ENCODE data around the gene TPCN2. TPM values are rescaled to one million over a fixed set of nuclear protein-coding genes. Genes with fewer than 3 reads are reported as not detected.

Gene TPCN2
- total and polyA plus RNA-seq, 5 experiments from 2014 or later: 3.8 to 27.2 (median 6.3) TPM

DNA sequence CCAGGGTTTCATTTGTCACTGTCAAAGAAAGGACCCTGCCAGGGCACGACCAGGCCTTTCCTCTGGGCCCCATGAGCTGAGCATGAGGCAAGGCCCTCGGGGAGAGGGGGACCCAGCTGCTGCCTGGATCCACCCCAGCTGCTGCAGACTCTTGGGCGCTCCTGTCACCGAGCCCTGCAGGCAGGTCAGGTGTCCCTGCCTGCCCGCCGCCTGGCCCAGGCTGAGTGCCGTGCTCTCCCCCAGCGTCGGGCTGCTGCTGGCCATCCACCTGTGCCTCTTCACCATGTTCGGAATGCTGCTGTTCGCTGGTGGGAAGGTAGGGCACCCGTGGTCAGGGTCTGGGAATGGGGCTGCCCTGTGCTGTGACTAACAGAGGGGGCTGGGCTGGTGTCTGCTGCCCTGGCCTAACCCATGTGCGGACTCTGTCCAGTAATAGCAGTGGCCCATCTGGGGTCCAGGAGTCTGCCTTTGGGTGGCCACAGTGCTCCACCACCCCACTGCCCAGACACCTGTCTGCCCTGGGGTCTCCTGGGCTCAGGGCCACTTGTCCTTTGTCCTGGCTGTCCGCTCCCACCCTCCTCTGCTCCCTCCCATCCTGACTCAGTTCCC lies 15.0 kb downstream of the TPCN2 start:
- DNase-seq: no peak
- POLR2A ChIA-PET: no interaction called here
- Mint-ChIP-seq H3K27me3 (no peaks in the 10 kb centered on the region), H3K9me3 (no peaks in the 10 kb centered on the region), H3K27ac (no peak overlapping the region), H3K4me3 (no peak overlapping the region), H3K36me3 (peaks cover 0 to 17% (median 0%) of the 10 kb centered on the region in 3 donors), H3K4me1 (peaks cover 2 to 12% (median 6%) of the 10 kb centered on the region in 4 donors)
- no peak for ATAC-seq

- POLR2A ChIA-PET: no interaction called here
- no peak for DNase-seq
- ATAC-seq: no peak
- Mint-ChIP-seq H3K9me3 (no peaks in the 10 kb centered on the region), H3K36me3 (peaks cover 0 to 17% (median 0%) of the 10 kb centered on the region in 3 donors), H3K27me3 (no peaks in the 10 kb centered on the region), H3K4me3 (no peak overlapping the region), H3K27ac (no peak overlapping the region), H3K4me1 (peaks cover 2 to 12% (median 6%) of the 10 kb centered on the region in 4 donors)
Measured at GRCh38 chr11:69064394-69064957, 15.7 kb downstream of the TPCN2 start.

- no peaks in the 10 kb centered on the region for H3K27me3 Mint-ChIP-seq
- DNase-seq (no peak), ATAC-seq (no peak)
- H3K36me3 Mint-ChIP-seq: peaks cover 0 to 23% (median under 1%) of the 10 kb centered on the region in 3 donors
- H3K4me3 Mint-ChIP-seq: no peak overlapping the region
- no peaks in the 10 kb centered on the region for H3K9me3 Mint-ChIP-seq
- H3K27ac Mint-ChIP-seq: no peak overlapping the region
- peaks cover 1 to 12% (median 4%) of the 10 kb centered on the region in 4 donors for H3K4me1 Mint-ChIP-seq
- POLR2A ChIA-PET: no interaction called here
Measured at GRCh38 chr11:69065147-69065710, 16.5 kb downstream of the TPCN2 start.

- H3K9me3 Mint-ChIP-seq: no peaks in the 10 kb centered on the region
- ATAC-seq: no peak
- H3K4me1 Mint-ChIP-seq: peaks cover 2 to 8% (median 5%) of the 10 kb centered on the region in 4 donors
- DNase-seq: no peak
- H3K27me3 Mint-ChIP-seq: no peaks in the 10 kb centered on the region
- no peak overlapping the region for H3K4me3 Mint-ChIP-seq
- POLR2A ChIA-PET: interaction anchor here (1.8 kb wide), 1 partner anchor 54 kb away, joined by 3 read pairs; the partner anchor contains the start of gene MRGPRF
- H3K36me3 Mint-ChIP-seq: peaks cover 0 to 31% (median 4%) of the 10 kb centered on the region in 3 donors
- H3K27ac Mint-ChIP-seq: no peak overlapping the region
Measured at GRCh38 chr11:69066122-69067112, 17.7 kb downstream of the TPCN2 start.

DNA sequence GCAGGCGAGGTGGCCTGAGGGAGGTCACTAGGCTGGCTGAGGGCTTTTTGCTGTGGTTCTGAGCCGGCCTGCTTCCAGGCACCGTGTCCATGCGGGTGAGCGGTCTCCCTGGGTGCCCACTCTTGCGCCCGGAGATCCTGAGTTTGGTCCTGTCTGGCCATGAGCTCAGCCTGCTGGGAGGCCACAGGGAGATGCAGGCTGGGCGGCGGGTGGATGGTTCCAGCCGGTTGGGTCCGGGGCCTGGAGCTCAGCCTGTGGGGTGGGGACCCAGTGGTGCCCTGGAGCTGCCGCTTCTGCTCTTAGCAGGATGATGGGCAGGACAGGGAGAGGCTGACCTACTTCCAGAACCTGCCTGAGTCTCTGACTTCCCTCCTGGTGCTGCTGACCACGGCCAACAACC lies 18.5 kb downstream of the TPCN2 start:
- POLR2A ChIA-PET: interaction anchor here (1.8 kb wide), 1 partner anchor 55 kb away, joined by 3 read pairs; the partner anchor contains the start of gene MRGPRF
- ATAC-seq (no peak), DNase-seq (no peak)
- H3K4me1 Mint-ChIP-seq: peaks cover 0 to 3% (median under 1%) of the 10 kb centered on the region in 4 donors
- H3K27ac Mint-ChIP-seq: peak overlapping the region in 1 of 10 donors; percentile 42
- H3K9me3 Mint-ChIP-seq: no peaks in the 10 kb centered on the region
- H3K27me3 Mint-ChIP-seq: no peaks in the 10 kb centered on the region
- peaks cover 0 to 33% (median 4%) of the 10 kb centered on the region in 3 donors for H3K36me3 Mint-ChIP-seq
- H3K4me3 Mint-ChIP-seq: no peak overlapping the region

- Mint-ChIP-seq H3K4me3 (no peak overlapping the region), H3K9me3 (no peaks in the 10 kb centered on the region), H3K27ac (no peak overlapping the region), H3K36me3 (peaks cover 0 to 34% (median 4%) of the 10 kb centered on the region in 3 donors), H3K4me1 (peaks cover 3 to 14% (median 10%) of the 10 kb centered on the region in 4 donors), H3K27me3 (no peaks in the 10 kb centered on the region)
- ATAC-seq (no peak), DNase-seq (no peak)
- POLR2A ChIA-PET: interaction anchor here (0.7 kb wide), 1 partner anchor 8 kb away, joined by 4 read pairs; no protein-coding TSS in a partner anchor
Measured at GRCh38 chr11:69071086-69071800, 22.5 kb downstream of the TPCN2 start.

GRCh38 chr11:69071956-69072355 lies 23.2 kb downstream of the TPCN2 start:
- H3K4me3 Mint-ChIP-seq: no peak overlapping the region
- POLR2A ChIA-PET: no interaction called here
- H3K4me1 Mint-ChIP-seq: peaks cover 3 to 14% (median 10%) of the 10 kb centered on the region in 4 donors
- ATAC-seq (no peak), DNase-seq (no peak)
- H3K27ac Mint-ChIP-seq: no peak overlapping the region
- peaks cover 0 to 34% (median 4%) of the 10 kb centered on the region in 3 donors for H3K36me3 Mint-ChIP-seq
- no peaks in the 10 kb centered on the region for H3K9me3 Mint-ChIP-seq
- no peaks in the 10 kb centered on the region for H3K27me3 Mint-ChIP-seq

DNA sequence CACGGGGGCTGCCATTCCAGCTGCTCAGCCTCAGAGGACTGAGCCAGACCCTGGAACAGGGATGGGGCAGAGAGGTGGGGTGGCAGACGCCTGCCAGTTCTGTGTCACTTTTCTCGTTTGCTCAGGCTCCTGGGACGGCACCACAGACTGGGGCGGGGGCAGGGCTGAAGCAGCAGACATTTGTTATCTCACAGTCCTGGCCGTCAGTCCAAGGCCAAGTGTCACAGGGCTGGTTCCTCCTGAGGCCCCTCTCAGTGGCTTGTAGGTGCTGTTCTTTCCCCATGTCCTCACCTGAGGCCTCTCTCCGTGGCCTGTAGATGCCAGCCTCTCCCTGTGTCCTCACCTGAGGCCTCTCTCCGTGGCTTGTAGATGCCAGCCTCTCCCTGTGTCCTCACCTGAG lies 24.7 kb downstream of the TPCN2 start:
- H3K27ac Mint-ChIP-seq: no peak overlapping the region
- peaks cover 0 to 29% (median 4%) of the 10 kb centered on the region in 3 donors for H3K36me3 Mint-ChIP-seq
- POLR2A ChIA-PET: no interaction called here
- H3K9me3 Mint-ChIP-seq: no peaks in the 10 kb centered on the region
- no peaks in the 10 kb centered on the region for H3K27me3 Mint-ChIP-seq
- H3K4me3 Mint-ChIP-seq: no peak overlapping the region
- H3K4me1 Mint-ChIP-seq: peaks cover 5 to 20% (median 10%) of the 10 kb centered on the region in 4 donors
- no peak for ATAC-seq
- no peak for DNase-seq

DNA sequence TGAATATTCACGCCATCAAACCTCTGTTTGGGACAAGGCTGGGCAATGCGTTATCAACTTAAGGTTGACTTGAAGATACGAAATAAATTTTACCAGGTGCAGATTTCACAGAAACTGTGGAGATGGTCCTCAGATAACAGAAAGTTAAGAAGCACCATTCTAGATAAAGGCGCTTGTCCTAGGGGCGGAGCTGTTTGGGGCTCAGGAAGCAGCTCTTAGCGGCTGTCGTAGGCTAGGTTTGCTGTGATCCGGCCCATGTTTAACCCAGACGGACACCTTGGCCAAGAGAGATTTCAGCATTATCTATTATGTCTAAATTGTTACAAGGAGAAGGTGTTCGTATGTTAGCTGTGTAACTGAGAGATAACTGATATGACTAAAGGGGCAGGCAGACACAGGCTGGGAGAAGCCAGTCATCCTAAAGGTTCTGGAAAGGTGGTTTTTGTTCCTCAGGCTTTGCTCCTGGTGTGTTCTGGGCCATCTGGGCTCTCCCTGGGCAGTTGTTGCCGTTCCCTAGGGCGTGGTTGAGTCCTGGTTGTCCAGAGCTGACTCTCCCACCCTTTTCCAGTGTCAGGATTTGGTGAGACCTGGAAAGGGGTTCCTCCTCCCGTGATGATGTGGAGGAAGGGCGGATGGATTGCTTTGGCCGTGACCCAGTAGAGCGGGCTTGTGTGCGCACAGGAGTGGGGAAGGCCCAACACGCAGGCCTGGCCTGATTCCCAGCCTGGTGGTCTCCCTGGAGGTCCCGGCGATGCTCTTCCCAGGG lies 25.8 kb downstream of the TPCN2 start:
- Mint-ChIP-seq H3K27ac (peak overlapping the region in 2 of 10 donors; percentile 78), H3K9me3 (no peaks in the 10 kb centered on the region), H3K36me3 (peaks cover 0 to 33% (median 4%) of the 10 kb centered on the region in 3 donors), H3K27me3 (no peaks in the 10 kb centered on the region), H3K4me3 (no peak overlapping the region), H3K4me1 (peaks cover 9 to 29% (median 15%) of the 10 kb centered on the region in 4 donors)
- ATAC-seq (no peak), DNase-seq (no peak)
- POLR2A ChIA-PET: no interaction called here

DNA sequence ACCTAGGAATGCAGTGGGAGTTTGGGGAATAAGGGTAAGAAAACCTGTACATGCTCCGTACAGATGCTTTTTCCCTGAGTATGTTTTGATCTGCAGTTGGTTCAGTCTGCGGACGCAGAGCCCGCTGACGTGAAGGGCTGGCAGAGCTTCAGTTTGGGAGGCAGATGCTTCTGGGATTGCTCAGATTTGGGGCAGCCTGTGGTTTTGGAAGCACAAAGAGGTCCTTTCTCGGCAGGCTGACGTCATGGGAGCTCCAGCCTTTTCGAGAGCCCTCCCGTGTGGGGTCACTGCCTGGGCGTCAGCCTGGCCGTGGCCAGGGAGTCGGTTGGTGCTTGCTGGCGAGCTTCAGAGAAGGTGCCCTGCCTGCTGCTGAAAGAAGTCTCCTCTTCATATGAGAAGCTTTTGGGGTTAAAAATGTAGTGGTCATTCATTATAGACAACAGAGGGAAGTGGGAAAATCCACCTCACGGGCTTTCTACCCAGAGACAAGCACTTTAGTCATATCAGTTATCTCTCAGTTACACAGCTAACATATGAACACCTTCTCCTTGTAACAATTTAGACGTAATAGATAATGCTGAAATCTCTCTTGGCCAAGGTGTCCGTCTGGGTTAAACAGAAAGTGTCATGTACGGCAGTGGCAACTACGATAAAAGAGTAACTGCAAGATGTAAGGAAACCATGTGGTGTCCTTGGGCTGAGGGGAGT lies 26.8 kb downstream of the TPCN2 start:
- DNase-seq (no peak), ATAC-seq (no peak)
- H3K36me3 Mint-ChIP-seq: peaks cover 0 to 23% (median 0%) of the 10 kb centered on the region in 3 donors
- no peaks in the 10 kb centered on the region for H3K27me3 Mint-ChIP-seq
- H3K4me3 Mint-ChIP-seq: no peak overlapping the region
- H3K27ac Mint-ChIP-seq: peak overlapping the region in 5 of 10 donors; percentile 46 to 78 (median 69)
- H3K9me3 Mint-ChIP-seq: no peaks in the 10 kb centered on the region
- POLR2A ChIA-PET: no interaction called here
- peaks cover 12 to 37% (median 24%) of the 10 kb centered on the region in 4 donors for H3K4me1 Mint-ChIP-seq

All from naive thymus-derived CD8-positive, alpha-beta T cell (primary cell).